ENCODE measurements around the gene IL1RAPL1.

Gene IL1RAPL1

DNA sequence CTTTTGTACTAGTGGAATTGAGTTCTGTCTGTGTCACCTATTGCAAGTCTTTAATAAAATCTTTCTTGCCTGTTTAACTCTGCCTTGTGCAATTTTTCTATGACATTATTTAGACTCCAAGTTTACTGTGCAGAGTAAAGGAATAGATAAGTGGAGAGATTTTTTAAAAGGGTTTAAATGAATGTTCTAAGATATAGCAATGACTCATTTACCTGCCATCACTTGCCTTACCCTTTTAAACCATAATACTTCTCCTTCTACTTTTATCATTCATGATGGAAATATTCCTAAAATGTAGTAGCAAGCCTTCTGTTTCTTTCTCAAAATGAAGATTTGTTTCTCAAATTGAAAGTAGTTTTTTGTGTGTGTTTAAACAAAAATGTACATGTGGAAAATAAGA is 845.3 kb downstream of the IL1RAPL1 start:
- Mint-ChIP-seq H3K27me3 (no peaks in the 10 kb centered on the region), H3K36me3 (no peaks in the 10 kb centered on the region), H3K27ac (no peak overlapping the region), H3K4me1 (ENCODE audit: low read depth) (no peaks in the 10 kb centered on the region), H3K4me3 (no peak overlapping the region), H3K9me3 (ENCODE audit: low read depth) (peaks cover 6% of the 10 kb centered on the region)

DNA sequence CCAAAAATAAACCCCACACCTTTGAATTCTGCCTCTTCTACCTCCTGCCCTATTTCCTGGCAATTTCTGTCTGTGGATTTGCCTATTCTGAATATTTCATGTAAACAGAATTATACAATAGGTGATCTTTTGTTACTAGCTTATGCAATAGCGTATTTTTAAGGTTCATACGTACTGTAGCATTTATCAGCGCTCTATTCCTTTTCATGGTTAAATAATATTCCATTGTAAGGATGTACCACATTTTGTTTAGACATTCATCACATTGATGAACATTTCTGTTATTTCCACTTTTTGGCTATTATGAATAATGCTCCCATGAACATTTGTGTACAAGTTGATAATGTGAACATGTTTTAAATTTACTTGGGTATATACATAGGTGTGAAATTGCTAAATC is 847.7 kb downstream of the IL1RAPL1 start:
- Mint-ChIP-seq H3K9me3 (ENCODE audit: low read depth) (no peaks in the 10 kb centered on the region), H3K27ac (no peak overlapping the region), H3K36me3 (no peaks in the 10 kb centered on the region), H3K27me3 (no peaks in the 10 kb centered on the region), H3K4me3 (no peak overlapping the region), H3K4me1 (ENCODE audit: low read depth) (no peaks in the 10 kb centered on the region)

DNA sequence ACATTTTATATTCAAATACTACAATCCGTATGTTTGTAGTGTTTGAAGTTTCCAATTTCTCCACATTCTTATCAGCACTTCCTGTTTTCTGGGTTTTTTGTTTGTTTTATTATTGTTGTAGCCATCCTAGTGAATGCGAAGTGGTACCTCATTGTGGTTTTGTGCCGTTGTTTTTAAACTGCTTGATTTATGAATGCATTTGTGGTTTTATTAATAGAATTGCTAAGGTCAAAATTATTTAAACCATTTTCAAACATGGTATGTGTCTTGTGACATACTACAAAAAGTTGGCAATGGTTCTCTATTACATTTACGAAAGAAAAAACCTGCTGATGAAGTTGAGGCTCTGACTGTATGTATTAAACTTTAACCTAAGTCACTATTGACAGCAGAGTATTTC is 848.1 kb downstream of the IL1RAPL1 start:
- Mint-ChIP-seq H3K4me3 (no peak overlapping the region), H3K27ac (no peak overlapping the region), H3K27me3 (no peaks in the 10 kb centered on the region), H3K9me3 (ENCODE audit: low read depth) (no peaks in the 10 kb centered on the region), H3K4me1 (ENCODE audit: low read depth) (no peaks in the 10 kb centered on the region), H3K36me3 (no peaks in the 10 kb centered on the region)

DNA sequence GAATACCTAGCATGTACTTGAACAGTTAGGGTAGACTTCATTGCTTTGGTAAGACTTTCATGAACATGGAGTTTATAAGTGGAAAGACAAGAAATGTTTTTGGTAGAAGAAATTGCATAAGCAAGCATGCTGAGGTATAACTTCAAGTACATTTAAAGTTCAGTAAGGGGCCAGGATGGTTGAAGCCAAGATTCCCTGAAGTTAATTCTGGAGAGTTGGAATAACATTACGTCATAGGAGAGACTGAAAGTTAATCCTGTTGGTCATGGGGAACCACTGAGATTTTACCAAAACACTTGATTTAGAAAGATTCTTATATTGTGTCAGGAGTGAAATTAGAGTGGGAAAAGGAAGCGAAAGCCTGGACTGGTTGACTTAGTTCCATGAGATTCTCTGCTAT is 860.6 kb downstream of the IL1RAPL1 start:
- no peaks in the 10 kb centered on the region for H3K4me1 Mint-ChIP-seq (ENCODE audit: low read depth)
- H3K36me3 Mint-ChIP-seq: no peaks in the 10 kb centered on the region
- H3K27ac Mint-ChIP-seq: no peak overlapping the region
- no peaks in the 10 kb centered on the region for H3K27me3 Mint-ChIP-seq
- H3K9me3 Mint-ChIP-seq (ENCODE audit: low read depth): no peaks in the 10 kb centered on the region
- H3K4me3 Mint-ChIP-seq: no peak overlapping the region

DNA sequence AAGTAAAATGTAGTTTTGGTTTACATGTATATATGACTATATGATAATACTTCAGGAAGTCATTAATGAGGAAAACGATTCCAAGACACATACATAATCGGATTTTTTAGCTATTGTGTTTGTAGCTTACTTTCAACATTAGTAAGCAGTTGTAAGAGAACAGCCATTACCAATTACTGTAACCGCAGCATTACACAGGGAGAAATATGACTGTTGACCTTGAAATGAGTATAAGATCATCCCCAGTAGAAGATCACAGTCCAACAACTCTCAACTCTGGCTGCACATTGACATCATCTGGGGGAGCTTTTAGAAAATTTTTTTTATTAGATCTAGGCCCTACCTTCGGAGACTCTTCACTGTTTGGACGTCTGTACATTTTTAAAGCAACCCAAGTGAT is 866.1 kb downstream of the IL1RAPL1 start:
- H3K4me3 Mint-ChIP-seq: no peak overlapping the region
- no peaks in the 10 kb centered on the region for H3K36me3 Mint-ChIP-seq
- no peaks in the 10 kb centered on the region for H3K4me1 Mint-ChIP-seq (ENCODE audit: low read depth)
- H3K27ac Mint-ChIP-seq: no peak overlapping the region
- no peaks in the 10 kb centered on the region for H3K9me3 Mint-ChIP-seq (ENCODE audit: low read depth)
- H3K27me3 Mint-ChIP-seq: no peaks in the 10 kb centered on the region

DNA sequence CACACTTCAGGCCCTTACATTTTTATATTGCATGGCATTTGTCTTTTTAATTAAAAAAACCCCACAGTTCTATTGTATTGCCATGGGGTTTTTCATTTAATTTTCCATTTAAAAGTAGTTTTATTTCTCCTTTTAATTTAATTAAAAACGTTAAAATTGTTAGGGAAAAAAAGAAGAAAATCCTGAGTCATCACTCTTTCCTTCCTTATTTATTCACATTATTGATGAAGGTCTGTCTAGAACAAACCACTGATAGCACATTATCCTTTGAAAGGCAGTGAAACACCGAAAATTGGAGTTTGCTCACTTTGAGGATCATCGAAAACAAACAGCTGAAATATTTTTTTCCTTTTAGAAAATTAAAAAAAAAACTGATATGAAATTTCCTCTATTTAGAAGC is 868.5 kb downstream of the IL1RAPL1 start:
- H3K4me1 Mint-ChIP-seq (ENCODE audit: low read depth): no peaks in the 10 kb centered on the region
- no peaks in the 10 kb centered on the region for H3K36me3 Mint-ChIP-seq
- H3K27ac Mint-ChIP-seq: no peak overlapping the region
- H3K9me3 Mint-ChIP-seq (ENCODE audit: low read depth): no peaks in the 10 kb centered on the region
- H3K4me3 Mint-ChIP-seq: no peak overlapping the region
- no peaks in the 10 kb centered on the region for H3K27me3 Mint-ChIP-seq

DNA sequence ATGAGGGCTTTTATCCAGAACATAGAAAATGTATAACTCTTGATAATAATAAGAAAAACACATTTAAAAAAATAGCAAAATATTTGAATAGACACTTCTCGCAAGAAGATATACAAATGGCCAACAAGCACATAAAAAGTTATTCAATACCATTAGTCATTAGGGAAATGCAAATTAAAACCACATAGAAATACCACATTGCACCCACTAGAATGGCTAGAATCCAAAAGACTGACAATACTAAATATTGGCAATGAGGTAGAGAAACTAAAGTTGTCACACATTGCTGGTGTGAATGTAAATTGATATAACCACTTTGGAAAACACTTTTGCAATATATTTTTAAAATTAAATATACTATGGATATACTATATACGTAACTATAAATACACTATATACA is 873.8 kb downstream of the IL1RAPL1 start:
- no peak overlapping the region for H3K27ac Mint-ChIP-seq
- no peaks in the 10 kb centered on the region for H3K4me1 Mint-ChIP-seq (ENCODE audit: low read depth)
- no peaks in the 10 kb centered on the region for H3K36me3 Mint-ChIP-seq
- H3K9me3 Mint-ChIP-seq (ENCODE audit: low read depth): no peaks in the 10 kb centered on the region
- no peaks in the 10 kb centered on the region for H3K27me3 Mint-ChIP-seq
- no peak overlapping the region for H3K4me3 Mint-ChIP-seq

DNA sequence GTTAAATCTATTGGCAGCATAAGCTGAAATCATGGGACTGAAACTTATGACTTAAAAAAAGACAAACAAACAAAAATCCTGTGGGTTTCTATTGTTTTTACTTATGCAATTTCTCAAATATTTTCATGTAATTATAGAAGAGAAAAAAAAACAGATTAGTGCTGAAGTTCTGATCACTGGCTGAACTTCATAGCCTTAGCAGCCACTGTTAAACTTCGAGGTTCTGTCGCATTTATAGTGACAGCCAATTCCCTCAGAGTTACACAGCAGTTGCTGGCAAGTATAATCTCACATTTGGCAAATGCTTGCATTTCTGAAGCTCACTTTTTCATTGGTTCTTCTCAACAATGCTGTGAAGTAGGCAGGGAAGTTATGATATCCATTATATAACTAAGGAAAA is 879.2 kb downstream of the IL1RAPL1 start:
- H3K27me3 Mint-ChIP-seq: no peaks in the 10 kb centered on the region
- H3K27ac Mint-ChIP-seq: no peak overlapping the region
- H3K4me1 Mint-ChIP-seq (ENCODE audit: low read depth): no peaks in the 10 kb centered on the region
- no peaks in the 10 kb centered on the region for H3K36me3 Mint-ChIP-seq
- no peak overlapping the region for H3K4me3 Mint-ChIP-seq
- no peaks in the 10 kb centered on the region for H3K9me3 Mint-ChIP-seq (ENCODE audit: low read depth)

DNA sequence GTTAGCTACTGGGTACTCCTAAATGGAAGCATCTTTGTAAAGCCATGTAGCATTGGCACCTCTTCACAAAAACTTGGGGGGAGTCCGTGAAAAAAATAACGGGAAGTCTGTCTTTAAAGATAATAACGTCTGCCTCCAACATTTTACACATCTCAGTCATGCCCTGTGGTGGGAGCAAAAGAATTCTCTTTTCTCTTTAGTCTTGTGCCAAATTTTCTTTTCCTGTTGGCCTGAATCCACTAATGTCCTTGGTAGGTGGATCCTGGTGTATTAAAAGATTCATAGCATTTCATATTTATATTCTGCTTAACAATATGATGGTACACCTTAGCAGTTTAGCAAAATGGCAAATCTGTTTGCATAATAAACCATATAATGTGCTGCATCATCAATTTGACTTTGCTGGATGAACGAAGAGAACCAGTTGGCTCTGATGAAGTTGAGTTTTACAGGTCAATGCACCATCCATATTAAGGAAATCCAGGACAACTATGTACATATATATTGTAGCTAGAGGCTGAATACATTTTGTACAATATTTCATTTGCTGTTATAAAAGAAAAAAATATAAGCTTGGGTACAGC is 881.8 kb downstream of the IL1RAPL1 start:
- Mint-ChIP-seq H3K4me3 (no peak overlapping the region), H3K36me3 (no peaks in the 10 kb centered on the region), H3K9me3 (ENCODE audit: low read depth) (no peaks in the 10 kb centered on the region), H3K27ac (no peak overlapping the region), H3K27me3 (no peaks in the 10 kb centered on the region), H3K4me1 (ENCODE audit: low read depth) (no peaks in the 10 kb centered on the region)

DNA sequence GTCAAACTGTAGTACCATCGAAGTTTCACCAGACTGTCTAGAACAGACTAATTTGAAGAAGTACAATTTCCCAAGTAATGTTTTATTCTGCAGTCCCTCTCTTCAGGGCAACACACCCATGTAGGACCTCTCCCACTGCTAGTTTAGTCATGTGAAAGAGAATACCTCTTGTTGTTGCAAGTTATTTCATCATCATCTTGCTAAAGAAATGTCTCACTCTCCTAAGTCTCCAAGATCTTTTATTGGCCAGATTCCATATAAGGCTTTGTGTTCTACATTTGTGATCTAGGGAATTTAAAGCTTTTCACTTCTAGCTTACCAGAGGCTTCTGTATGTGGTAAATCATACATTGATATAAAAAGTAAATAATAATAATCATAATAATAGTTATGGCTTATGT is 882.8 kb downstream of the IL1RAPL1 start:
- Mint-ChIP-seq H3K27me3 (no peaks in the 10 kb centered on the region), H3K9me3 (ENCODE audit: low read depth) (no peaks in the 10 kb centered on the region), H3K4me3 (no peak overlapping the region), H3K27ac (no peak overlapping the region), H3K36me3 (no peaks in the 10 kb centered on the region), H3K4me1 (ENCODE audit: low read depth) (no peaks in the 10 kb centered on the region)

DNA sequence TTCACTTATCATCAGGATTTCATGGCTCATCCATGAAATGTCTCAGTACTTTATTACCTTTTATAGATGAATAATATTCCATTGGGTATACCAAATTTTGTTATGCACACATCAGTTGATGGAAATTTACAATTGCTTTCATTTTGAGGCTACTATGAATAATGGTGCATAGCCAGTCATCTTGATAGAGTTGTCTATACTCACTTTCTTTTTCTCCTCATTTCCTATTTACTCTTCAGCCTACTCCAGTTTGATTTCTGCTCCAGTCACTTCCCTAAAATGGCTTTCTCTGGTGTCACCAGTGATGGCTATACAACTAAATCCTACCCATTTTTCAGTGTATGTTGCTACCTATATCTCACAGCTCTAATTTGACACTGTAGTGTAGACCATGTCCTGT is 884.6 kb downstream of the IL1RAPL1 start:
- Mint-ChIP-seq H3K27ac (no peak overlapping the region), H3K4me3 (no peak overlapping the region), H3K4me1 (ENCODE audit: low read depth) (no peaks in the 10 kb centered on the region), H3K9me3 (ENCODE audit: low read depth) (no peaks in the 10 kb centered on the region), H3K36me3 (no peaks in the 10 kb centered on the region), H3K27me3 (no peaks in the 10 kb centered on the region)

DNA sequence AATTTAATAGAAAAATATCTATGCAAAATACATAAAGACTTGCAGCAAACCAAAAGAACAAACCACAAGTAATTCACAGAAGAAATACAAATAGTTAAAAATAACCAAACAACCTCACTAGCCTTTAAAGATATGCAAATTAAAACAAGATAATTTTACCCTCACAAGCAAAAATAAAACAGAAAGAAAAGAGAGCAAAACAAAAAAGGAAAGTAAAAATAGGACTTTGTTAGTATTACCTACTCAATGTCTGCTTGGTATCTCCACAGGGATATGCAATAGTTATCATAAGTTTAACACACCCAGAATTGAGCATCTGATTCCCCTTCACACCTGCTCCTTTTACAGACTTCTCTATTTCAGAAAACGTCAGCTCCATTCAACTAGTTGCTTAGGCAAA is 890.6 kb downstream of the IL1RAPL1 start:
- Mint-ChIP-seq H3K36me3 (no peaks in the 10 kb centered on the region), H3K27ac (no peak overlapping the region), H3K4me3 (no peak overlapping the region), H3K9me3 (ENCODE audit: low read depth) (no peaks in the 10 kb centered on the region), H3K4me1 (ENCODE audit: low read depth) (no peaks in the 10 kb centered on the region), H3K27me3 (no peaks in the 10 kb centered on the region)

DNA sequence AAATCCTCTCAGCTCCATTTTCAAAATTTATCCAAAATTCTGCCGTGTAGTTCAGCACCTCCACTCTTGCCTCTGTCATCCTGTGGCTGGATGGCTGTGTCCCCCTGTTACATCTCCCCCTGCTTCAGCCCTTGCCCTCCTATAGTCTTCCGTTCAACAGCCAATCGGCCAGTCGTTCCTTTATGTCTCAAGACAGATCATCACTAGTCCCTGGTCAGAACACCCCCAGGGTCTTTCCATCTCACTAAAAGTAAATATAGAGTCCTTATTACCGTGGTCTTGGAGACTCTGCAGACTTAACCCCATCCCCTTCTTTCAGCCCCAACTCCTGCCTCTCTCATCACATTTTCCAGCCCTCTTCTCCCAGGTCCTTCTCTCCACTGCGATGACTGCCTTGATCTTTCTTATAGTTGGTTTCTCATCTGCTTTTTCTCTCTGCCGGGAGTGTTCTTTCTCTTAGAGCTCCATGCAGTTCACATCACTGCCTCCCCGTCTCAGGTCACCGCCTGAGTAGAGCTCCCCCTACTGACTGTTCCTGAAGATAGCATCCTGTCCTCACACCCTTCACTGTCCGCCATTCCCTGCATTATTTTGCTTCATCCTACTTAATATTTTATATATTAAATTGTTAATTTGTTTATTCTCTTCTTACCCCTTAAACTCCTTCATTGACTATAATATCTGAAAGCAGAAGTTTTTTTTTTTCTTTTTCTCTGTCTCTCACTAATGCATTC is 891.3 kb downstream of the IL1RAPL1 start:
- H3K4me3 Mint-ChIP-seq: no peak overlapping the region
- H3K9me3 Mint-ChIP-seq (ENCODE audit: low read depth): no peaks in the 10 kb centered on the region
- H3K36me3 Mint-ChIP-seq: no peaks in the 10 kb centered on the region
- no peaks in the 10 kb centered on the region for H3K4me1 Mint-ChIP-seq (ENCODE audit: low read depth)
- H3K27me3 Mint-ChIP-seq: no peaks in the 10 kb centered on the region
- H3K27ac Mint-ChIP-seq: no peak overlapping the region

DNA sequence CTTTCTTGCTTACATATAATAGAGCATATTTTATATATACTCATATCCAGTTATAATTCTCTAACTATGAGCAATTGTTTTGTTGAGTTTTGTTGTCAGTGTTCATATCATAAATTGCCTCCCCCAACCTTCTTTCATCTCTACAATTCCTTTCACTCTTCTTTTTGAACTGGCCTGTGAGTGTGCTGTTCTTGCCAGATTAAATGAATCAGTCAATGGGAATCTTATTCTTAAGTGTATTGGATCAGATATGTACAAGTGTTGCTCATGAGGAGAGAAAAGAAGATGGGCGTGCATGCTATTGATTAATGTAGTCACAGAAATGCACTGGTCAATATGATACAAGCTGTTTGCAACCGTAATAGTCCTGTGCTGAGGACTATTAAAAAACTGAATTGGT is 900.0 kb downstream of the IL1RAPL1 start:
- Mint-ChIP-seq H3K4me1 (ENCODE audit: low read depth) (no peaks in the 10 kb centered on the region), H3K36me3 (no peaks in the 10 kb centered on the region), H3K27ac (no peak overlapping the region), H3K27me3 (no peaks in the 10 kb centered on the region), H3K4me3 (no peak overlapping the region), H3K9me3 (ENCODE audit: low read depth) (no peaks in the 10 kb centered on the region)

DNA sequence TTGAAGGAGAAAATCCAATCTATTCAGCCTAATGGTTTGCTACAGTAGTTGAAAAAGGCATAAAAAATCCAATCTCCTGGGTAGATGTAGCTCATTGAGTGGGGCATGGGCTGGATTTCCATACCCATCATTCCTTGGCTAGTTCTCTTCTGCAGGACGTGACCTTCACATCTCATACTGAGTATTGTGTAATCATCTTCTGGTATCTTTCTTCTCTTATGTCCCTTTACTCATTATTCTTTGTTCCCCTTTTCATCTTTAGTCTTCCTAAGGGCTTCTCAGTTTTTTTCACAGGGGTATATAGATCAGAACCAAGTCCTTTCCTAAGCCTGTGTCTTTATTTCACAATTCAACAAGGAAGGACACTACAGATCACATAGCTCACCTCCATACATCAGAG is 900.5 kb downstream of the IL1RAPL1 start:
- Mint-ChIP-seq H3K4me1 (ENCODE audit: low read depth) (no peaks in the 10 kb centered on the region), H3K27ac (no peak overlapping the region), H3K4me3 (no peak overlapping the region), H3K36me3 (no peaks in the 10 kb centered on the region), H3K9me3 (ENCODE audit: low read depth) (no peaks in the 10 kb centered on the region), H3K27me3 (no peaks in the 10 kb centered on the region)

DNA sequence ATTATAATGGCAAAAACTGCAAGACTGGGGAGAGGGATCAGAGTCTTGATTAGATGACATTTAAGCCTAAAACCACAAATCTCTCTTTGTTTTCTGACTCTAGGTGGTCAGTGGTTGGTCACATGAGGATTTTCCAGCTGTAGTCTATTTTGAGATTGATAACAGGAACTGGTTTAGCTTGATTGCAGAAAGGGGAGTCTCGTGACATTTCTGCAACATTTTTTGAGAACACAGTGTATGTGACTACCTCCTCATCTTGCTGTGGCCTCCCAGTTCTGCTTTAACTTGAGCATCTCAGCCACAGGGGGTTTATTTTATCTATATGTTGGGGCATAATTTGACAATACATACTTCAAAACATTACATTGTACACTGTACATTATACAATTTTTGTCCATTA is 901.7 kb downstream of the IL1RAPL1 start:
- no peak overlapping the region for H3K27ac Mint-ChIP-seq
- no peaks in the 10 kb centered on the region for H3K9me3 Mint-ChIP-seq (ENCODE audit: low read depth)
- no peaks in the 10 kb centered on the region for H3K36me3 Mint-ChIP-seq
- no peaks in the 10 kb centered on the region for H3K27me3 Mint-ChIP-seq
- H3K4me1 Mint-ChIP-seq (ENCODE audit: low read depth): no peaks in the 10 kb centered on the region
- no peak overlapping the region for H3K4me3 Mint-ChIP-seq
